Testis (tissue), 2 donors: ENCODE measurements around the gene CGB1.
"Not testable (repeated sequence)": the region's sequence is repeated elsewhere in the genome, so short reads cannot be mapped to it uniquely, and the experiment has no call there.

ENCODE experiments used
- CTCF ChIP-seq, 3 experiments: fragments of 450-650 bp in 2 of 3; fragments of 200-600 bp in 1 of 3; sonication (generic) in 1 of 3; IDR thresholded peaks; one replicate each; pipeline ENCODE4 v1.5.1; 2016 to 2019; ENCODE audit warnings: antibody characterized with exemption in 3 of 3, mild to moderate bottlenecking in 2 of 3, moderate library complexity in 1 of 3
- POLR2A ChIP-seq: fragments of 450-650 bp; IDR thresholded peaks from one replicate; pipeline ENCODE4 v1.6.1; 2017; ENCODE audit warnings: antibody characterized with exemption, mild to moderate bottlenecking, moderate library complexity

DNA sequence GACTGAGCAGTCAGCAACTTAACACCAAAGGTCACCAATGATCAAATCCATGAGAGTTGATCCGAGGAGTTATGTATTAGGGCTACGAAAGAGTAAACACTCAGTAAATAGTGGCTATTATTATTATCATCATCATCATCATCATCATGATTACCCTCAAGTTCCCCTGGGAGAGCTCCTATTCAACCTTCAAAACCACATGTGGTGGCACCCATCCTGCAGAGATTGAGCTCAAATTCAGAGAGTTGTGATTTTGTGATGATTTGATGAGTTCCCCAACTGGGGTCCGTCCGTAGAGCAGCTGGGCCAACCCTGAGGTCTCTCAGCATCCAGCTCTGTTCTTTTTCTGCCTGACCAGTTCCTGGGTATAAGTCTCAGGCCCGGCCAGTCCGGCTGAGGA lies 11.6 kb downstream of the CGB1 start:
- TF ChIP-seq CTCF (IDR thresholded peaks at IDR 0.05); POLR2A: not testable (repeated sequence)
